Keratinocyte (primary cell): ENCODE results near the gene IRX4. TPM values are rescaled to one million over a fixed set of nuclear protein-coding genes. Genes with fewer than 3 reads are reported as not detected.

ENCODE experiments used
- DNase-seq: peaks from one replicate; pipeline ENCODE4 v3.0.0-alpha.2; 2011; ENCODE audit warnings: low read depth, missing footprints, low spot score
- FAIRE-seq: peaks from 2 replicates; lab custom pipeline; 2011; peaks lifted over from hg19 to GRCh38; lab: Jason Lieb, UNC
- H2AFZ ChIP-seq: 2 replicates; pipeline ENCODE4 v1.6.0; 2012; ENCODE audit warnings: low read length, control low read depth, inconsistent platforms; ENCODE audit not compliant: control insufficient read depth
- H3K27ac ChIP-seq: 2 replicates; pipeline ENCODE4 v1.5.1; 2011; ENCODE audit warnings: low read length; ENCODE audit not compliant: control insufficient read depth, insufficient read depth
- H3K27me3 ChIP-seq: 3 replicates; pipeline ENCODE4 v1.6.0; 2011; ENCODE audit warnings: low read length; ENCODE audit not compliant: control insufficient read depth, insufficient read depth; ENCODE audit errors: extremely low read depth
- H3K36me3 ChIP-seq, 2 experiments: 2 replicates in 1 of 2; 3 replicates in 1 of 2; pipeline ENCODE4 v1.5.1; 2011; ENCODE audit warnings: low read length in 2 of 2, mild to moderate bottlenecking in 1 of 2; ENCODE audit not compliant: control insufficient read depth in 2 of 2, insufficient read depth in 2 of 2; ENCODE audit errors: extremely low read depth in 1 of 2
- H3K4me1 ChIP-seq: 3 replicates; pipeline ENCODE4 v1.5.1; 2011; ENCODE audit warnings: low read length; ENCODE audit not compliant: control insufficient read depth, insufficient read depth; ENCODE audit errors: extremely low read depth
- H3K4me2 ChIP-seq: 3 replicates; pipeline ENCODE4 v1.6.0; 2011; ENCODE audit warnings: low read depth, low read length; ENCODE audit not compliant: control insufficient read depth, insufficient read depth; ENCODE audit errors: extremely low read depth
- H3K4me3 ChIP-seq, 3 experiments: fragments of 200-600 bp in 1 of 3; sonication (generic) in 1 of 3; 2 replicates in 2 of 3; 3 replicates in 1 of 3; pipeline ENCODE4 v1.5.1; 2011 to 2016; ENCODE audit warnings: low read length in 3 of 3, mild to moderate bottlenecking in 3 of 3, control low read depth in 2 of 3, inconsistent platforms in 1 of 3, low read depth in 1 of 3, mixed read lengths in 1 of 3, mixed run types in 1 of 3, moderate library complexity in 1 of 3; ENCODE audit not compliant: control insufficient read depth in 2 of 3, insufficient read depth in 2 of 3; ENCODE audit errors: extremely low read depth in 1 of 3
- H3K79me2 ChIP-seq: 2 replicates; pipeline ENCODE4 v1.6.0; 2012; ENCODE audit warnings: low read length; ENCODE audit not compliant: control insufficient read depth, insufficient read depth
- H3K9ac ChIP-seq: 3 replicates; pipeline ENCODE4 v1.6.0; 2011; ENCODE audit warnings: low read length; ENCODE audit not compliant: control insufficient read depth, insufficient read depth; ENCODE audit errors: extremely low read depth
- H3K9me1 ChIP-seq: 3 replicates; pipeline ENCODE4 v1.6.0; 2011; ENCODE audit warnings: low read length; ENCODE audit not compliant: control insufficient read depth, insufficient read depth; ENCODE audit errors: extremely low read depth
- H3K9me3 ChIP-seq: 2 replicates; pipeline ENCODE4 v1.5.1; 2012; ENCODE audit warnings: low read depth, low read length; ENCODE audit not compliant: control insufficient read depth
- H4K20me1 ChIP-seq: 3 replicates; pipeline ENCODE4 v1.6.0; 2011; ENCODE audit warnings: low read length; ENCODE audit not compliant: control insufficient read depth, insufficient read depth; ENCODE audit errors: extremely low read depth
- CTCF ChIP-seq, 3 experiments: IDR thresholded peaks in 1 of 3; conservative IDR thresholded peaks in 1 of 3; optimal IDR thresholded peaks in 1 of 3; 2 replicates in 2 of 3; 3 replicates in 1 of 3; pipeline versions ENCODE3 to v1.5.1; 2011; ENCODE audit warnings: low read length in 3 of 3, mild to moderate bottlenecking in 3 of 3, moderate library complexity in 2 of 3, control low read depth in 1 of 3, inconsistent platforms in 1 of 3; ENCODE audit not compliant: insufficient read depth in 2 of 3; ENCODE audit errors: extremely low read depth in 1 of 3
- EZH2 ChIP-seq: IDR thresholded peaks from one replicate; pipeline ENCODE4 v1.6.1; 2012; ENCODE audit warnings: inconsistent platforms, mild to moderate bottlenecking, low read length, moderate library complexity
- dilution Hi-C: fragments of 300-500 bp; cut with MboI; formaldehyde crosslinking; loops from one replicate; pipeline ENCODE4 v1.7.0; 2020; ENCODE audit warnings: low sequenced_read_pairs; ENCODE audit not compliant: extremely low pct_ligation_motif_present
- polyA plus RNA-seq, 5 experiments: library from polyadenylated mRNA; depleted of rRNA in 3 of 5; stranded (reverse) in 3 of 5; stranded (forward) in 1 of 5; unstranded in 1 of 5; fragments of >200 nt; gene quantifications; 1 replicate in 1 of 5; 2 replicates in 3 of 5; 3 replicates in 1 of 5; pipeline versions ENCODE4 v1.2.1 to v1.2.3, GENCODE V29; 2011 to 2012; ENCODE audit warnings: missing spikeins in 2 of 5, low read depth in 1 of 5, low replicate concordance in 1 of 5

The IRX4 gene
- polyA plus RNA-seq, 1 donor (not counting 4 experiments of a cell fraction or from before 2014, with no cell fraction given) = 18.2 TPM

DNA sequence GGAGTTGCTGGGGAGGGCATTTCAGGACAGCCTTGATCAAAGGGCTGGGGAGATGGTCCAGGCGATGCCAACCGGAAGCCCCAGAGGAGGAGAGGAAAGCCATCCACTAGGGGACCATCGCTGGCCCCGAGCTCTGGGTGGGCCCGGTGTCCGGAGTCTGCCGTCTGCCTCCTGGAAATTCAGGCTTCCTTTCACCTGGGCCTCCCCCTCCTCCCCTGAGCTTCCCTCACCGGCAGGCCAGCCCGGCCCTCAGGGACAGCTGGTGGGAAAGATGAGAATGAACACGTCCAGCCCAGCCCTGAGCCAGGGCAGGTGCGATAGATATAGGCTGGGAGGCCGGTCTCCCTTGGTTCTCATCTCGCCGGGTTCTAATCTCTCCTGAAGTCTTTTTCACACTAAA lies 17.2 kb downstream of the IRX4 start:
- dilution Hi-C loops = no loop called here
- H3K4me2 ChIP-seq = no peak overlapping the region
- H3K79me2 ChIP-seq = no peaks in the 10 kb centered on the region
- H3K36me3 ChIP-seq = no peaks in the 10 kb centered on the region
- no peak overlapping the region for H2AFZ ChIP-seq
- no peak overlapping the region for H3K9ac ChIP-seq
- DNase-seq (no peak), FAIRE-seq (no peak)
- no peaks in the 10 kb centered on the region for H3K4me1 ChIP-seq
- no peak overlapping the region for H3K4me3 ChIP-seq
- H3K27ac ChIP-seq = no peak overlapping the region
- no peaks in the 10 kb centered on the region for H4K20me1 ChIP-seq
- peak; percentile 14 for TF ChIP-seq EZH2
- TF ChIP-seq CTCF (optimal IDR thresholded peaks at IDR 0.05 in 1 of 3, IDR thresholded peaks at IDR 0.05 in 1 of 3, conservative IDR thresholded peaks at IDR 0.05 in 1 of 3; ENCODE audit: extremely low read depth in 1 of 3, insufficient read depth in 2 of 3, low read length in 3 of 3) = no peak
- H3K9me3 ChIP-seq = no peaks in the 10 kb centered on the region
- H3K9me1 ChIP-seq = no peaks in the 10 kb centered on the region
- H3K27me3 ChIP-seq = peaks cover 25% of the 10 kb centered on the region

- peaks cover 25% of the 10 kb centered on the region for H3K27me3 ChIP-seq
- no peaks in the 10 kb centered on the region for H3K9me3 ChIP-seq
- DNase-seq (no peak), FAIRE-seq (no peak)
- no peak overlapping the region for H3K4me2 ChIP-seq
- H3K27ac ChIP-seq = no peak overlapping the region
- H3K9me1 ChIP-seq = no peaks in the 10 kb centered on the region
- no peak overlapping the region for H3K4me3 ChIP-seq
- no peaks in the 10 kb centered on the region for H4K20me1 ChIP-seq
- TF ChIP-seq EZH2 = peak; percentile 30
- no peak for TF ChIP-seq CTCF (optimal IDR thresholded peaks at IDR 0.05 in 1 of 3, IDR thresholded peaks at IDR 0.05 in 1 of 3, conservative IDR thresholded peaks at IDR 0.05 in 1 of 3; ENCODE audit: extremely low read depth in 1 of 3, insufficient read depth in 2 of 3, low read length in 3 of 3)
- H3K4me1 ChIP-seq = no peaks in the 10 kb centered on the region
- H2AFZ ChIP-seq = no peak overlapping the region
- H3K9ac ChIP-seq = no peak overlapping the region
- dilution Hi-C loops = no loop called here
- no peaks in the 10 kb centered on the region for H3K79me2 ChIP-seq
- H3K36me3 ChIP-seq = no peaks in the 10 kb centered on the region
Observed at GRCh38 chr5:1864896-1865440, 17.8 kb downstream of the IRX4 start.
